NT2/D1 (cell line): Measurements from ENCODE around the gene MAP2K5.

Source experiments
- SUZ12 ChIP-seq: IDR thresholded peaks from 2 replicates; pipeline ENCODE4 v1.6.1; 2011; ENCODE audit not compliant: insufficient read length, insufficient read depth; ENCODE audit errors: extremely low read depth
- YY1 ChIP-seq: IDR thresholded peaks from 2 replicates; pipeline ENCODE4 v1.6.1; 2011; ENCODE audit not compliant: insufficient read length, insufficient read depth
- ZNF274 ChIP-seq: IDR thresholded peaks from 2 replicates; pipeline ENCODE4 v1.6.1; 2011; ENCODE audit warnings: mild to moderate bottlenecking, low read depth, low read length

GRCh38 chr15:67587754-67588153 lies 45.3 kb downstream of the MAP2K5 start:
- TF ChIP-seq SUZ12 (no peak), YY1 (no peak), ZNF274 (no peak)
